DOHH2 (cell line): ENCODE measurements around the gene SOBP.

Source experiments
- H3F3A ChIP-seq: fragments of 200-600 bp; sonication (generic), shearing (Covaris generic); 2 replicates; pipeline ENCODE4 v1.6.0; 2016; ENCODE audit warnings: antibody characterized with exemption, mild to moderate bottlenecking; ENCODE audit not compliant: control insufficient read depth, insufficient read depth
- H3K27ac ChIP-seq: fragments of 200-600 bp; sonication (generic); 2 replicates; pipeline ENCODE4 v1.5.1; 2014; ENCODE audit warnings: low read depth, mild to moderate bottlenecking, low read length, moderate library complexity
- H3K27me3 ChIP-seq: fragments of 200-600 bp; sonication (generic); 2 replicates; pipeline ENCODE4 v1.6.1; 2014; ENCODE audit warnings: mild to moderate bottlenecking, low read length, mixed read lengths; ENCODE audit not compliant: control insufficient read depth
- H3K36me3 ChIP-seq: fragments of 200-600 bp; sonication (generic); 2 replicates; pipeline ENCODE4 v1.6.1; 2014; ENCODE audit warnings: mild to moderate bottlenecking, low read length, moderate library complexity, mixed read lengths; ENCODE audit not compliant: control insufficient read depth
- H3K4me1 ChIP-seq: fragments of 200-600 bp; sonication (generic); 2 replicates; pipeline ENCODE4 v1.6.1; 2014; ENCODE audit warnings: mild to moderate bottlenecking, low read length, mixed read lengths; ENCODE audit not compliant: control insufficient read depth
- H3K4me2 ChIP-seq: fragments of 200-600 bp; sonication (generic); 2 replicates; pipeline ENCODE4 v1.6.0; 2014; ENCODE audit warnings: mild to moderate bottlenecking, low read length, moderate library complexity
- H3K4me3 ChIP-seq: fragments of 200-600 bp; sonication (generic); 2 replicates; pipeline ENCODE4 v1.5.1; 2014; ENCODE audit warnings: mild to moderate bottlenecking, low read length, mixed read lengths
- H3K79me2 ChIP-seq: fragments of 200-600 bp; sonication (generic); 2 replicates; pipeline ENCODE4 v1.6.1; 2014; ENCODE audit warnings: mild to moderate bottlenecking, low read length, mixed read lengths; ENCODE audit not compliant: control insufficient read depth
- H3K9me2 ChIP-seq: fragments of 200-600 bp; sonication (generic); replicated peaks from 2 replicates; pipeline ENCODE4 v1.6.1; 2014; ENCODE audit warnings: mild to moderate bottlenecking, low read length, mixed read lengths; ENCODE audit not compliant: control insufficient read depth
- H3K9me3 ChIP-seq: fragments of 200-600 bp; sonication (generic); 2 replicates; pipeline ENCODE4 v1.6.1; 2014; ENCODE audit warnings: antibody characterized with exemption, low read length, mixed read lengths; ENCODE audit not compliant: control insufficient read depth, insufficient read depth
- H4K20me1 ChIP-seq: fragments of 200-600 bp; sonication (generic); 2 replicates; pipeline ENCODE4 v1.6.0; 2014; ENCODE audit warnings: low read depth, mild to moderate bottlenecking, antibody characterized with exemption, low read length, moderate library complexity; ENCODE audit not compliant: control insufficient read depth, insufficient read depth
- EZH2phosphoT487 ChIP-seq: fragments of 200-600 bp; sonication (generic); IDR thresholded peaks from 2 replicates; pipeline ENCODE4 v1.6.1; 2017; ENCODE audit warnings: borderline replicate concordance, mild to moderate bottlenecking, antibody characterized with exemption, low read length, moderate library complexity, mixed read lengths
- TF ChIP-seq, protein P1 (sequence below): fragments of 200-600 bp; sonication (generic); IDR thresholded peaks from one replicate; pipeline ENCODE4 v1.5.1; 2014; ENCODE audit warnings: antibody characterized with exemption, mild to moderate bottlenecking, low read depth, low read length; ENCODE audit not compliant: poor library complexity, severe bottlenecking

The SOBP gene

DNA sequence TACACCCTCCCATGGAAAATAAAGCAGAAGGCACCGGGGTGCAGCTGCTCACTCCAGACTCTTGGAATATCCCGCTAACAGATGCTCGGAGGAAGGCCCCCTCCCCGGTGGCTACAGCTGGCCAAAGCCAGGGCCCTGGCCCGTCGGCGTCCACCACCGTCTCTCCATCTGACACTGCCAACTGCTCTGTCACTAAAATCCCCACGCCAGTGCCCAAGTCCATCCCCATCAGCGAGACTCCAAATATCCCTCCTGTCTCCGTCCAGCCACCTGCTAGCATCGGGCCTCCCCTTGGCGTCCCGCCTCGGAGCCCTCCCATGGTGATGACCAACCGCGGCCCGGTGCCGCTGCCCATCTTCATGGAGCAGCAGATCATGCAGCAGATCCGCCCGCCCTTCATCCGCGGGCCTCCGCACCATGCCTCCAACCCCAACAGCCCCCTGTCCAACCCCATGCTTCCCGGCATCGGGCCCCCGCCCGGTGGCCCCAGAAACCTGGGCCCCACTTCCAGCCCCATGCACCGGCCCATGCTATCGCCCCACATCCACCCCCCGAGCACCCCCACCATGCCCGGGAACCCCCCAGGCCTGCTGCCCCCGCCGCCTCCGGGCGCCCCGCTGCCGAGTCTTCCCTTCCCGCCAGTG, 143.9 kb downstream of the SOBP start:
- no peaks in the 10 kb centered on the region for H3K79me2 ChIP-seq
- H3K4me3 ChIP-seq = no peak overlapping the region
- H3K9me2 ChIP-seq = no peaks in the 10 kb centered on the region
- H3K36me3 ChIP-seq = peaks cover 14% of the 10 kb centered on the region
- H4K20me1 ChIP-seq = no peaks in the 10 kb centered on the region
- no peaks in the 10 kb centered on the region for H3F3A ChIP-seq
- no peaks in the 10 kb centered on the region for H3K27me3 ChIP-seq
- peaks cover 15% of the 10 kb centered on the region for H3K4me1 ChIP-seq
- TF ChIP-seq, protein P1, sequence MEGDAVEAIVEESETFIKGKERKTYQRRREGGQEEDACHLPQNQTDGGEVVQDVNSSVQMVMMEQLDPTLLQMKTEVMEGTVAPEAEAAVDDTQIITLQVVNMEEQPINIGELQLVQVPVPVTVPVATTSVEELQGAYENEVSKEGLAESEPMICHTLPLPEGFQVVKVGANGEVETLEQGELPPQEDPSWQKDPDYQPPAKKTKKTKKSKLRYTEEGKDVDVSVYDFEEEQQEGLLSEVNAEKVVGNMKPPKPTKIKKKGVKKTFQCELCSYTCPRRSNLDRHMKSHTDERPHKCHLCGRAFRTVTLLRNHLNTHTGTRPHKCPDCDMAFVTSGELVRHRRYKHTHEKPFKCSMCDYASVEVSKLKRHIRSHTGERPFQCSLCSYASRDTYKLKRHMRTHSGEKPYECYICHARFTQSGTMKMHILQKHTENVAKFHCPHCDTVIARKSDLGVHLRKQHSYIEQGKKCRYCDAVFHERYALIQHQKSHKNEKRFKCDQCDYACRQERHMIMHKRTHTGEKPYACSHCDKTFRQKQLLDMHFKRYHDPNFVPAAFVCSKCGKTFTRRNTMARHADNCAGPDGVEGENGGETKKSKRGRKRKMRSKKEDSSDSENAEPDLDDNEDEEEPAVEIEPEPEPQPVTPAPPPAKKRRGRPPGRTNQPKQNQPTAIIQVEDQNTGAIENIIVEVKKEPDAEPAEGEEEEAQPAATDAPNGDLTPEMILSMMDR = no peak
- no peak for TF ChIP-seq EZH2phosphoT487
- no peak overlapping the region for H3K27ac ChIP-seq
- H3K9me3 ChIP-seq = no peaks in the 10 kb centered on the region
- no peak overlapping the region for H3K4me2 ChIP-seq

DNA sequence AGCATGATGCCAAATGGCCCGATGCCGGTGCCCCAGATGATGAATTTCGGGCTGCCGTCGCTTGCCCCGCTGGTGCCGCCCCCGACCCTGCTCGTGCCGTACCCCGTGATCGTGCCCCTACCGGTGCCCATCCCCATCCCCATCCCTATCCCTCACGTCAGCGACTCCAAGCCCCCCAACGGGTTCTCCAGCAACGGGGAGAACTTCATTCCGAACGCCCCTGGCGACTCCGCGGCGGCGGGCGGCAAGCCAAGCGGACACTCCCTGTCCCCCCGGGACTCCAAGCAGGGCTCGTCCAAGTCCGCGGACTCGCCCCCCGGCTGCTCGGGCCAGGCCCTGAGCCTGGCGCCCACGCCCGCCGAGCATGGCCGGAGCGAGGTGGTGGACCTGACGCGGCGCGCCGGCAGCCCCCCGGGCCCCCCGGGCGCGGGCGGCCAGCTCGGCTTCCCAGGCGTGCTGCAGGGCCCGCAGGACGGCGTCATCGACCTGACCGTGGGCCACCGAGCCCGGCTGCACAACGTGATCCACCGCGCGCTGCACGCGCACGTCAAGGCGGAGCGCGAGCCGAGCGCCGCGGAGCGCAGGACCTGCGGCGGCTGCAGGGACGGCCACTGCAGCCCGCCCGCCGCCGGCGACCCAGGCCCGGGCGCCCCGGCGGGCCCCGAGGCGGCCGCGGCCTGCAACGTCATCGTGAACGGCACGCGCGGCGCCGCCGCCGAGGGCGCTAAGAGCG, 144.6 kb downstream of the SOBP start:
- H3K4me3 ChIP-seq = no peak overlapping the region
- H3K27ac ChIP-seq = no peak overlapping the region
- H3F3A ChIP-seq = no peaks in the 10 kb centered on the region
- no peak overlapping the region for H3K4me2 ChIP-seq
- no peaks in the 10 kb centered on the region for H3K27me3 ChIP-seq
- no peaks in the 10 kb centered on the region for H3K9me3 ChIP-seq
- no peaks in the 10 kb centered on the region for H3K9me2 ChIP-seq
- no peaks in the 10 kb centered on the region for H4K20me1 ChIP-seq
- H3K4me1 ChIP-seq = peaks cover 15% of the 10 kb centered on the region
- H3K79me2 ChIP-seq = no peaks in the 10 kb centered on the region
- TF ChIP-seq, protein P1 = no peak
- no peak for TF ChIP-seq EZH2phosphoT487
- H3K36me3 ChIP-seq = peaks cover 14% of the 10 kb centered on the region

DNA sequence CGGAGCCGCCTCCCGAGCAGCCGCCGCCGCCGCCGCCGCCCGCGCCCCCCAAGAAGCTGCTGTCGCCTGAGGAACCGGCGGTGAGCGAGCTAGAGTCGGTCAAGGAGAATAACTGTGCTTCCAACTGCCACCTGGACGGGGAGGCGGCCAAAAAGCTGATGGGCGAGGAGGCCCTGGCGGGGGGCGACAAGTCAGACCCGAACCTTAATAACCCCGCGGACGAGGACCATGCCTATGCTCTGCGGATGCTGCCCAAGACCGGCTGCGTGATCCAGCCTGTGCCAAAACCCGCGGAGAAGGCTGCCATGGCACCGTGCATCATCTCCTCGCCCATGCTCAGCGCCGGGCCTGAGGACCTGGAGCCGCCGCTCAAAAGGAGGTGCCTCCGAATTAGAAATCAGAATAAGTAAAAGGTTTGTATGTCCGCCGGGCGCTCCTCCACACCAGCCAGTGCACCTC, 145.2 kb downstream of the SOBP start:
- no peaks in the 10 kb centered on the region for H3K9me3 ChIP-seq
- H3K36me3 ChIP-seq = peaks cover 14% of the 10 kb centered on the region
- no peaks in the 10 kb centered on the region for H3K79me2 ChIP-seq
- no peaks in the 10 kb centered on the region for H3F3A ChIP-seq
- no peak for TF ChIP-seq EZH2phosphoT487
- TF ChIP-seq, protein P1 = no peak
- H4K20me1 ChIP-seq = no peaks in the 10 kb centered on the region
- H3K4me3 ChIP-seq = no peak overlapping the region
- H3K4me1 ChIP-seq = peaks cover 16% of the 10 kb centered on the region
- no peak overlapping the region for H3K27ac ChIP-seq
- H3K9me2 ChIP-seq = no peaks in the 10 kb centered on the region
- no peaks in the 10 kb centered on the region for H3K27me3 ChIP-seq
- H3K4me2 ChIP-seq = no peak overlapping the region
